ENCODE data around the gene S100A10. TPM values are rescaled to one million over a fixed set of nuclear protein-coding genes. Genes with fewer than 3 reads are reported as not detected.

S100A10 gene
- total RNA-seq, 4 donors from 2014 or later: 74.8 to 153 (median 102) TPM

GRCh38 chr1:151964510-151964909 lies 29.1 kb downstream of the S100A10 start:
- 65 to 85% methylated on average over 2 of the region's 2 CpGs for WGBS, 2 donors
- DNase-seq (ENCODE audit: low spot score in 2 of 2): no peak
- TF ChIP-seq POLR2A (IDR thresholded peaks at IDR 0.05) (no peak), CTCF (IDR thresholded peaks at IDR 0.05) (no peak)
- intact Hi-C loops (cut with DNase I; ENCODE audit: low total_unique reads): no loop called here
- no peak overlapping the region for H3K4me3 ChIP-seq (ENCODE audit: low read depth, poor library complexity, severe bottlenecking)

- WGBS, 2 donors: 36 to 37% methylated on average over 2 of the region's 2 CpGs
- H3K4me3 ChIP-seq (ENCODE audit: low read depth, poor library complexity, severe bottlenecking): no peak overlapping the region
- no peak for TF ChIP-seq CTCF (IDR thresholded peaks at IDR 0.05)
- TF ChIP-seq POLR2A (IDR thresholded peaks at IDR 0.05): no peak
- DNase-seq (ENCODE audit: low spot score in 2 of 2): no peak
- intact Hi-C loops (cut with DNase I; ENCODE audit: low total_unique reads): no loop called here
These were observed 30.4 kb downstream of the S100A10 start for GRCh38 chr1:151963288-151963687.

GRCh38 chr1:151961833-151962232 lies 31.8 kb downstream of the S100A10 start:
- WGBS, 2 donors: 39 to 40% methylated on average over 4 of the region's 4 CpGs
- intact Hi-C loops (cut with DNase I; ENCODE audit: low total_unique reads): no loop called here
- H3K4me3 ChIP-seq (ENCODE audit: low read depth, poor library complexity, severe bottlenecking): no peak overlapping the region
- TF ChIP-seq CTCF (IDR thresholded peaks at IDR 0.05) (no peak), POLR2A (IDR thresholded peaks at IDR 0.05) (no peak)
- no peak for DNase-seq (ENCODE audit: low spot score in 2 of 2)

GRCh38 chr1:151960780-151961513 lies 32.7 kb downstream of the S100A10 start:
- intact Hi-C loops (cut with DNase I; ENCODE audit: low total_unique reads): no loop called here
- DNase-seq (ENCODE audit: low spot score in 2 of 2): no peak
- 62 to 66% methylated on average over 2 of the region's 2 CpGs for WGBS, 2 donors
- TF ChIP-seq CTCF (IDR thresholded peaks at IDR 0.05): no peak
- TF ChIP-seq POLR2A (IDR thresholded peaks at IDR 0.05): no peak
- no peak overlapping the region for H3K4me3 ChIP-seq (ENCODE audit: low read depth, poor library complexity, severe bottlenecking)

- H3K4me3 ChIP-seq (ENCODE audit: low read depth, poor library complexity, severe bottlenecking): no peak overlapping the region
- 71 to 79% methylated on average over 2 of the region's 2 CpGs for WGBS, 2 donors
- intact Hi-C loops (cut with DNase I; ENCODE audit: low total_unique reads): no loop called here
- no peak for DNase-seq (ENCODE audit: low spot score in 2 of 2)
- TF ChIP-seq CTCF (IDR thresholded peaks at IDR 0.05) (no peak), POLR2A (IDR thresholded peaks at IDR 0.05) (no peak)
These were observed 34.7 kb downstream of the S100A10 start for GRCh38 chr1:151958959-151959358.

Data from lower leg skin (tissue), 4 donors.